CD4-positive, alpha-beta T cell (primary cell): ENCODE measurements around the gene GPC5. TPM values are rescaled to one million over a fixed set of nuclear protein-coding genes. Genes with fewer than 3 reads are reported as not detected.

Experiments
- ATAC-seq: fragments of 200-7000 bp; cut with Tn5 transposase; one replicate; pipeline ENCODE4 v1.10.0; 2022; ENCODE audit warnings: mild to moderate bottlenecking; ENCODE audit not compliant: poor library complexity
- CTCF ChIA-PET: fragments of 350-600 bp; sonication (Branson Sonifier 250); formaldehyde crosslinking; loops from one replicate; lab custom pipeline; 2021; ENCODE audit warnings: antibody characterized with exemption, inconsistent platforms; lab: Charles Lee
- POLR2A ChIA-PET: fragments of 350-600 bp; sonication (Branson Sonifier 250); formaldehyde crosslinking; loops from one replicate; lab custom pipeline; 2021; ENCODE audit warnings: antibody characterized with exemption, inconsistent platforms; lab: Charles Lee
- DNase-seq, 14 experiments: peaks; one replicate each; pipeline ENCODE4 v3.0.0-alpha.2; 2013 to 2020; ENCODE audit warnings: mixed read lengths in 2 of 14
- H3K27ac ChIP-seq, 2 donors: one replicate each; pipeline versions ENCODE4 v1.5.1 to v1.7.0; 2013; ENCODE audit warnings: low read length in 2 of 2, low read depth in 1 of 2, mild to moderate bottlenecking in 1 of 2
- H3K27me3 ChIP-seq, 2 experiments: 1 replicate in 1 of 2; 2 replicates in 1 of 2; pipeline versions ENCODE4 v1.6.1 to v1.7.0; 2013; ENCODE audit warnings: low read length in 2 of 2, control low read depth in 1 of 2, mild to moderate bottlenecking in 1 of 2, moderate library complexity in 1 of 2; ENCODE audit not compliant: insufficient read depth in 2 of 2, control insufficient read depth in 1 of 2
- H3K36me3 ChIP-seq: one replicate; pipeline ENCODE4 v1.6.1; 2013; ENCODE audit warnings: low read length, control low read depth; ENCODE audit not compliant: insufficient read depth
- H3K4me1 ChIP-seq: one replicate; pipeline ENCODE4 v1.6.1; 2013; ENCODE audit warnings: low read length, control low read depth; ENCODE audit not compliant: insufficient read depth
- H3K4me3 ChIP-seq: one replicate; pipeline ENCODE4 v1.5.1; 2013; ENCODE audit warnings: mild to moderate bottlenecking, low read length, moderate library complexity
- H3K9me3 ChIP-seq, 2 experiments: 1 replicate in 1 of 2; 2 replicates in 1 of 2; pipeline versions ENCODE4 v1.6.1 to v1.7.0; 2013; ENCODE audit warnings: low read length in 2 of 2, mild to moderate bottlenecking in 2 of 2, control low read depth in 1 of 2, moderate library complexity in 1 of 2; ENCODE audit not compliant: control insufficient read depth in 1 of 2, insufficient read depth in 1 of 2
- H3K27ac Mint-ChIP-seq: one replicate; pipeline ENCODE4 v1.8.0; 2020; ENCODE audit warnings: mixed read lengths
- H3K27me3 Mint-ChIP-seq: one replicate; pipeline ENCODE4 v1.8.0; 2021; ENCODE audit warnings: mixed read lengths
- H3K36me3 Mint-ChIP-seq: one replicate; pipeline ENCODE4 v1.8.0; 2021; ENCODE audit warnings: low read depth, mixed read lengths
- H3K4me1 Mint-ChIP-seq: one replicate; pipeline ENCODE4 v1.8.0; 2021; ENCODE audit warnings: low read depth, mixed read lengths
- H3K4me3 Mint-ChIP-seq: one replicate; pipeline ENCODE4 v1.8.0; 2020; ENCODE audit warnings: mild to moderate bottlenecking, mixed read lengths
- H3K9me3 Mint-ChIP-seq: one replicate; pipeline ENCODE4 v1.8.0; 2020; ENCODE audit warnings: mixed read lengths
- intact Hi-C, 2 experiments: fragments of 100-400 bp; cut with DNase I in 1 of 2; cut with micrococcal nuclease in 1 of 2; formaldehyde crosslinking; loops; one replicate each; pipeline versions ENCODE4 v1.15.1 to v1.9.0; 2023 to 2025; cut with DNase I, micrococcal nuclease
- total RNA-seq, 174 experiments: library from RNA in 2 of 174; stranded (reverse) in 2 of 174; gene quantifications; one replicate each; pipeline ENCODE4 v1.2.3 and lab custom pipeline; 2021 to 2026
- TF ChIP-seq, protein P1 (sequence below): fragments of 200-600 bp; IDR thresholded peaks from one replicate; pipeline ENCODE4 v1.8.0; 2022; ENCODE audit warnings: antibody characterized with exemption, mild to moderate bottlenecking

The GPC5 gene
- total RNA-seq, 2 experiments from 2014 or later = not detected

DNA sequence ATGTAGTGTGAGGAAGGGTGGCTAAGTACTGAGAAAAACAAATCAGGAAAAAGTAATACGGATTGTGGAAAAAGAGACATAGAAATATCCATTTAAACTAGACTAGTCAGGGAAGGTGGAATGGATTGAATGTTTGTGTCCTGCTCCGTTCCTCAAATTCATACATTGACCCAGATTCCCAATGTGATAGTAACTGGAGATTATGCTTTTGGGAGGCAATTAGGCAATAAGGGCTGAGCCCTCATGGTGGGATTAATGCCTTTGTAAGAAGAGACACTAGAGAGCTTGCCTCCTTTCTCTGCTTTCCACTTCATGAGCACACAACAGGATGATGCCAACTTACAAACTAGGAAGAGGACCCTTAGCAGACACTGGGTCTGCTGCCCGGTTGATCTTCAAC, 1063.0 kb downstream of the GPC5 start:
- POLR2A ChIA-PET = no interaction called here
- Histone ChIP-seq H3K4me1 (no peaks in the 10 kb centered on the region), H3K27ac (no peak overlapping the region), H3K4me3 (no peak overlapping the region), H3K36me3 (no peaks in the 10 kb centered on the region), H3K27me3 (no peaks in the 10 kb centered on the region), H3K9me3 (peaks cover 0 to 3% of the 10 kb centered on the region in 2 experiments)
- Mint-ChIP-seq H3K9me3 (peaks cover 3% of the 10 kb centered on the region), H3K4me1 (no peaks in the 10 kb centered on the region), H3K27ac (no peak overlapping the region), H3K4me3 (no peak overlapping the region), H3K36me3 (no peaks in the 10 kb centered on the region), H3K27me3 (no peaks in the 10 kb centered on the region)
- intact Hi-C loops = no loop called here
- TF ChIP-seq, protein P1, sequence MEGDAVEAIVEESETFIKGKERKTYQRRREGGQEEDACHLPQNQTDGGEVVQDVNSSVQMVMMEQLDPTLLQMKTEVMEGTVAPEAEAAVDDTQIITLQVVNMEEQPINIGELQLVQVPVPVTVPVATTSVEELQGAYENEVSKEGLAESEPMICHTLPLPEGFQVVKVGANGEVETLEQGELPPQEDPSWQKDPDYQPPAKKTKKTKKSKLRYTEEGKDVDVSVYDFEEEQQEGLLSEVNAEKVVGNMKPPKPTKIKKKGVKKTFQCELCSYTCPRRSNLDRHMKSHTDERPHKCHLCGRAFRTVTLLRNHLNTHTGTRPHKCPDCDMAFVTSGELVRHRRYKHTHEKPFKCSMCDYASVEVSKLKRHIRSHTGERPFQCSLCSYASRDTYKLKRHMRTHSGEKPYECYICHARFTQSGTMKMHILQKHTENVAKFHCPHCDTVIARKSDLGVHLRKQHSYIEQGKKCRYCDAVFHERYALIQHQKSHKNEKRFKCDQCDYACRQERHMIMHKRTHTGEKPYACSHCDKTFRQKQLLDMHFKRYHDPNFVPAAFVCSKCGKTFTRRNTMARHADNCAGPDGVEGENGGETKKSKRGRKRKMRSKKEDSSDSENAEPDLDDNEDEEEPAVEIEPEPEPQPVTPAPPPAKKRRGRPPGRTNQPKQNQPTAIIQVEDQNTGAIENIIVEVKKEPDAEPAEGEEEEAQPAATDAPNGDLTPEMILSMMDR = no peak
- CTCF ChIA-PET = no interaction called here
- no peak for ATAC-seq
- DNase-seq = no peak

DNA sequence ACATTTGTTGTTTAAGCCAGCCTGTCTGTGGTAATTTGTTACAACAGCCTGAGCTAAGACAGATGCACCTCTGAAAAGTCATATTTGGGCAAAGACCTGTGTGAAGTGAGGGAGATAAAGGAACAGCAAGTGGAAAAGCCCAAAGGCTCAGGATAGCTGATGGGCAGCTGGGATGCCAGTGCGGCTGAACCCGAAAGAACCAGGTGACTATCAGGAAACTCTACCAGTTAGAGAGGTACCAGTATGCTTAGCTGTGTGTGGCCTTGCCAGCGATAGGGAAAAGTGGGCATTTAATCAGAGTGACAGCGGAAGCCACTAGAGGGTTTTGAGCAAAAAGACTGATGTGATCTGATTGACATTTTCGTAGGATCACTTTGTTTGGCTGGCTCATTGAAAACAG, 1063.4 kb downstream of the GPC5 start:
- intact Hi-C loops = no loop called here
- H3K4me3 Mint-ChIP-seq = no peak overlapping the region
- Histone ChIP-seq H3K4me1 (no peaks in the 10 kb centered on the region), H3K36me3 (no peaks in the 10 kb centered on the region), H3K4me3 (no peak overlapping the region), H3K27ac (no peak overlapping the region), H3K27me3 (no peaks in the 10 kb centered on the region), H3K9me3 (peaks cover 0 to 3% of the 10 kb centered on the region in 2 experiments)
- H3K27me3 Mint-ChIP-seq = no peaks in the 10 kb centered on the region
- peaks cover 3% of the 10 kb centered on the region for H3K9me3 Mint-ChIP-seq
- ChIA-PET POLR2A (no interaction called here), CTCF (no interaction called here)
- no peaks in the 10 kb centered on the region for H3K4me1 Mint-ChIP-seq
- H3K27ac Mint-ChIP-seq = no peak overlapping the region
- no peak for DNase-seq
- H3K36me3 Mint-ChIP-seq = no peaks in the 10 kb centered on the region
- ATAC-seq = no peak
- TF ChIP-seq, protein P1 = no peak

DNA sequence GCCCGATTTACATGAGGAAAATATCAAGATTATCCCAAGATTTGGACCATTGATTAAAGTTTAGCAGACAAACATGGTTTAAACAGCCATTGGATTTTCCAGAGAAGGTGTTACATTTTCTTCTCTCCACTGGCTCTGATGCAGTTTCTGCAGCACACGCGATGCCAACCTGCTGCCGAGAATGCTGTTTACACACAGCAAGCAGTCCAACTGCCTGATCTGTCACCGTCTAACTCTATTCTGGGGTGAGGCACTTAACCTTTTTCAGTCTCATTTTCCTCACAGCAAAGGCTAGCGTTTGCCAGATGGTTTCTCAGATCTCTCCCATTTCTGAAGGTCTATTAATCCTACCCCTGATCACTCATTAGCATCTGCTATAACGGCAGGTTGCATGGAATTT, 1064.7 kb downstream of the GPC5 start:
- H3K9me3 ChIP-seq = peaks cover 0 to 3% of the 10 kb centered on the region in 2 experiments
- no peak overlapping the region for H3K4me3 ChIP-seq
- ATAC-seq (no peak), DNase-seq (no peak)
- no peaks in the 10 kb centered on the region for H3K4me1 ChIP-seq
- Mint-ChIP-seq H3K27ac (no peak overlapping the region), H3K9me3 (peaks cover 3% of the 10 kb centered on the region), H3K4me1 (no peaks in the 10 kb centered on the region), H3K4me3 (no peak overlapping the region), H3K27me3 (no peaks in the 10 kb centered on the region), H3K36me3 (no peaks in the 10 kb centered on the region)
- ChIA-PET POLR2A (no interaction called here), CTCF (no interaction called here)
- H3K36me3 ChIP-seq = no peaks in the 10 kb centered on the region
- H3K27ac ChIP-seq = no peak overlapping the region
- intact Hi-C loops = no loop called here
- no peaks in the 10 kb centered on the region for H3K27me3 ChIP-seq
- TF ChIP-seq, protein P1 = no peak
